K562 (cell line): ENCODE data around the gene RRAS. TPM values are rescaled to one million over a fixed set of nuclear protein-coding genes. Genes with fewer than 3 reads are reported as not detected.

Source experiments
- ATAC-seq: fragments of 200-7000 bp; cut with Tn5 transposase; 3 replicates; pipeline ENCODE4 v1.9.1; 2020; ENCODE audit warnings: moderate library complexity
- BruUV-seq: library from RNA; stranded (reverse); fragments of 400-500 nt; replicated peaks from 2 replicates; lab custom pipeline; 2021; lab: Mats Ljungman, UMichigan
- CTCF ChIA-PET: fragments of 300-600 bp; formaldehyde crosslinking; extraction: SDS; loops from one replicate; lab custom pipeline; 2021; ENCODE audit warnings: low intra/inter-chr PET ratio; lab: Yijun Ruan, JAX
- POLR2A ChIA-PET: fragments of 300-600, 350-650 bp; sonication (Branson Sonifier 250); formaldehyde crosslinking; extraction: SDS; loops from one replicate; lab custom pipeline; 2021; ENCODE audit warnings: antibody characterized with exemption, inconsistent platforms; lab: Yijun Ruan, JAX
- DNase-seq, 4 experiments: peaks; one replicate each; pipeline versions ENCODE4 v3.0.0 to v3.0.0-alpha.2; 2011 to 2018; ENCODE audit warnings: low spot score in 3 of 4, mixed read lengths in 3 of 4; ENCODE audit errors: extremely low read depth in 1 of 4
- FAIRE-seq: peaks from 2 replicates; lab custom pipeline; 2011; peaks lifted over from hg19 to GRCh38; lab: Jason Lieb, UNC
- H2AFZ ChIP-seq: 2 replicates; pipeline ENCODE4 v1.6.0; 2011; ENCODE audit warnings: low read depth, low read length, control low read depth, inconsistent platforms
- H3K27ac ChIP-seq: fragments of 200-600 bp; 3 replicates; pipeline ENCODE4 v1.8.0; 2011; ENCODE audit warnings: low read depth, mild to moderate bottlenecking, control low read depth, inconsistent platforms, low read length, moderate library complexity, mixed read lengths; ENCODE audit errors: extremely low read depth
- H3K27me3 ChIP-seq, 2 experiments: fragments of 300-600 bp in 1 of 2; 2 replicates in 1 of 2; 3 replicates in 1 of 2; pipeline versions ENCODE4 v1.6.0 to v1.8.0; 2011; ENCODE audit warnings: inconsistent platforms in 2 of 2, low read length in 2 of 2, mild to moderate bottlenecking in 1 of 2, mixed read lengths in 1 of 2, moderate library complexity in 1 of 2; ENCODE audit not compliant: control insufficient read depth in 2 of 2, insufficient read depth in 2 of 2
- H3K36me3 ChIP-seq: fragments of 300-600 bp; 3 replicates; pipeline ENCODE4 v1.8.0; 2011; ENCODE audit warnings: mild to moderate bottlenecking, low read length, inconsistent platforms; ENCODE audit not compliant: control insufficient read depth, insufficient read depth
- H3K4me1 ChIP-seq, 2 experiments: fragments of 200-600 bp in 1 of 2; replicated peaks in 1 of 2; 2 replicates in 1 of 2; 3 replicates in 1 of 2; pipeline versions ENCODE4 v1.5.1 to v1.8.0; 2011; ENCODE audit warnings: inconsistent platforms in 2 of 2, low read length in 2 of 2, mild to moderate bottlenecking in 1 of 2, mixed read lengths in 1 of 2, moderate library complexity in 1 of 2; ENCODE audit not compliant: control insufficient read depth in 2 of 2, insufficient read depth in 2 of 2
- H3K4me2 ChIP-seq: 2 replicates; pipeline ENCODE4 v1.6.1; 2011; ENCODE audit warnings: low read length, control low read depth, inconsistent platforms, mixed read lengths; ENCODE audit not compliant: insufficient read depth
- H3K4me3 ChIP-seq: fragments of 200-600 bp; sonication (generic), shearing (Covaris generic); 2 replicates; pipeline ENCODE4 v1.5.1; 2016; ENCODE audit warnings: control low read depth, inconsistent platforms
- H3K79me2 ChIP-seq: fragments of 200-600 bp; 3 replicates; pipeline ENCODE4 v1.8.0; 2011; ENCODE audit warnings: low read length, inconsistent platforms; ENCODE audit not compliant: control insufficient read depth, insufficient read depth
- H3K9ac ChIP-seq, 2 experiments: 2 replicates each; pipeline versions ENCODE4 v1.6.0 to v1.6.1; 2011; ENCODE audit warnings: low read depth in 2 of 2, low read length in 2 of 2, control low read depth in 1 of 2, inconsistent platforms in 1 of 2, mild to moderate bottlenecking in 1 of 2, mixed read lengths in 1 of 2; ENCODE audit not compliant: insufficient read depth in 1 of 2
- H3K9me1 ChIP-seq: one replicate; pipeline ENCODE4 v1.6.0; 2011; ENCODE audit warnings: inconsistent platforms, mild to moderate bottlenecking, low read length, moderate library complexity; ENCODE audit not compliant: control insufficient read depth, insufficient read depth
- H3K9me3 ChIP-seq: replicated peaks from 2 replicates; pipeline ENCODE4 v1.5.1; 2011; ENCODE audit warnings: low read depth, low read length, inconsistent platforms; ENCODE audit not compliant: control insufficient read depth, insufficient read depth
- H4K20me1 ChIP-seq: replicated peaks from 2 replicates; pipeline ENCODE4 v1.6.1; 2011; ENCODE audit warnings: low read length, inconsistent platforms, mixed read lengths; ENCODE audit not compliant: control insufficient read depth, insufficient read depth
- DMBX1 ChIP-seq: fragments of 250-450 bp; sonication (Bioruptor Pico); IDR thresholded peaks from 2 replicates; pipeline ENCODE4 v1.8.0; 2022; ENCODE audit warnings: inconsistent platforms, mild to moderate bottlenecking, moderate library complexity, borderline replicate concordance
- HDAC1 ChIP-seq, 2 experiments: fragments of 450-650 bp; IDR thresholded peaks; 2 replicates each; pipeline ENCODE4 v1.6.1; 2016 to 2017; ENCODE audit warnings: inconsistent platforms in 1 of 2, mild to moderate bottlenecking in 1 of 2, moderate library complexity in 1 of 2
- KLF6 ChIP-seq: fragments of 250-450 bp; sonication (Bioruptor Pico); IDR thresholded peaks from 2 replicates; pipeline ENCODE4 v1.4.0; 2020; ENCODE audit warnings: mild to moderate bottlenecking, moderate library complexity, borderline replicate concordance
- NFATC3 ChIP-seq: fragments of 450-650 bp; IDR thresholded peaks from 2 replicates; pipeline ENCODE4 v1.6.1; 2017; ENCODE audit warnings: mild to moderate bottlenecking
- PBX2 ChIP-seq, 2 experiments: IDR thresholded peaks in 1 of 2; conservative IDR thresholded peaks in 1 of 2; 2 replicates each; pipeline ENCODE4 v1.6.1; 2016; ENCODE audit warnings: low read depth in 2 of 2, mild to moderate bottlenecking in 1 of 2, missing compliant biosample characterization in 1 of 2, missing genetic modification characterization in 1 of 2, moderate library complexity in 1 of 2
- PHF21A ChIP-seq: fragments of 450-650 bp; IDR thresholded peaks from 2 replicates; pipeline ENCODE4 v1.6.1; 2017; ENCODE audit warnings: low read depth, borderline replicate concordance
- RCOR1 ChIP-seq, 2 experiments: IDR thresholded peaks; 2 replicates each; pipeline ENCODE4 v1.6.1; 2012; ENCODE audit warnings: low read depth in 2 of 2, low read length in 2 of 2, borderline replicate concordance in 1 of 2, improper control_type of control experiment in 1 of 2
- SMARCB1 ChIP-seq: IDR thresholded peaks from 2 replicates; pipeline ENCODE4 v1.6.1; 2011; ENCODE audit warnings: improper control_type of control experiment, low read depth; ENCODE audit not compliant: insufficient read length
- YY1 ChIP-seq, 3 experiments: IDR thresholded peaks; 2 replicates each; pipeline ENCODE4 v1.6.1; 2011; ENCODE audit warnings: low read length in 2 of 3, mild to moderate bottlenecking in 2 of 3, moderate library complexity in 2 of 3, borderline replicate concordance in 1 of 3, control low read depth in 1 of 3, low read depth in 1 of 3; ENCODE audit not compliant: insufficient read depth in 3 of 3, insufficient replicate concordance in 2 of 3, control insufficient read depth in 1 of 3, insufficient read length in 1 of 3; ENCODE audit errors: extremely low read depth in 1 of 3
- ZC3H11A ChIP-seq: IDR thresholded peaks from 2 replicates; pipeline ENCODE4 v1.6.1; 2012; ENCODE audit warnings: low read depth, low read length, improper control_type of control experiment
- ZNF316 ChIP-seq: fragments of 450-650 bp; IDR thresholded peaks from 2 replicates; pipeline ENCODE4 v1.6.1; 2016
- WGBS: fragments of 100-300 bp; shearing (Covaris generic); methylation state at CpG from one replicate; pipeline ENCODE4 v1.1.6; 2016; ENCODE audit warnings: low coverage, mixed read lengths; ENCODE audit not compliant: insufficient coverage; ENCODE audit errors: missing lambda C conversion rate; 5-methylcytosine and 5-hydroxymethylcytosine counted together
- in situ Hi-C: fragments of 300-500 bp; cut with MboI; formaldehyde crosslinking; loops from 4 replicates; pipeline ENCODE4 v1.15.0; 2018; ENCODE audit warnings: inconsistent platforms, mixed read lengths
- intact Hi-C: fragments of 100-400 bp; cut with micrococcal nuclease; formaldehyde crosslinking; loops from 2 replicates; pipeline ENCODE4 v1.14.2; 2022
- polyA plus RNA-seq, 8 experiments: library from polyadenylated mRNA; depleted of rRNA in 4 of 8; stranded (reverse) in 5 of 8; unstranded in 3 of 8; fragments of >200 nt; fragmentation: Nextera tagmentation in 2 of 8; fragmentation: Illumina TruSeq in 1 of 8; extraction: Ambion mirVana in 2 of 8; extraction: Trizol in 1 of 8; gene quantifications; 2 replicates each; pipeline versions ENCODE4 v1.2.1 to v1.2.3, GENCODE V29; 2011 to 2014; ENCODE audit warnings: inconsistent platforms in 1 of 8, missing spikeins in 1 of 8
- total RNA-seq, 7 experiments: library from RNA; depleted of rRNA in 6 of 7; stranded (reverse); fragments of >200 nt in 6 of 7; fragmentation: Illumina TruSeq in 2 of 7; extraction: Trizol in 2 of 7; gene quantifications; 2 replicates each; pipeline versions ENCODE4 v1.2.1 to v1.2.3, GENCODE V29; 2011 to 2021; ENCODE audit warnings: low replicate concordance in 1 of 7
- TF ChIP-seq, protein P1 (sequence below): sonication (generic); formaldehyde crosslinking; IDR thresholded peaks from 2 replicates; pipeline ENCODE4 v1.8.1; 2023; ENCODE audit warnings: mild to moderate bottlenecking, missing genetic modification reagents

The RRAS gene
- total and polyA plus RNA-seq, 9 of the 15 experiments (the other 6 are each of a cell fraction or from before 2014, with no cell fraction given), result 0.70 to 17.3 (median 8.2) TPM

DNA sequence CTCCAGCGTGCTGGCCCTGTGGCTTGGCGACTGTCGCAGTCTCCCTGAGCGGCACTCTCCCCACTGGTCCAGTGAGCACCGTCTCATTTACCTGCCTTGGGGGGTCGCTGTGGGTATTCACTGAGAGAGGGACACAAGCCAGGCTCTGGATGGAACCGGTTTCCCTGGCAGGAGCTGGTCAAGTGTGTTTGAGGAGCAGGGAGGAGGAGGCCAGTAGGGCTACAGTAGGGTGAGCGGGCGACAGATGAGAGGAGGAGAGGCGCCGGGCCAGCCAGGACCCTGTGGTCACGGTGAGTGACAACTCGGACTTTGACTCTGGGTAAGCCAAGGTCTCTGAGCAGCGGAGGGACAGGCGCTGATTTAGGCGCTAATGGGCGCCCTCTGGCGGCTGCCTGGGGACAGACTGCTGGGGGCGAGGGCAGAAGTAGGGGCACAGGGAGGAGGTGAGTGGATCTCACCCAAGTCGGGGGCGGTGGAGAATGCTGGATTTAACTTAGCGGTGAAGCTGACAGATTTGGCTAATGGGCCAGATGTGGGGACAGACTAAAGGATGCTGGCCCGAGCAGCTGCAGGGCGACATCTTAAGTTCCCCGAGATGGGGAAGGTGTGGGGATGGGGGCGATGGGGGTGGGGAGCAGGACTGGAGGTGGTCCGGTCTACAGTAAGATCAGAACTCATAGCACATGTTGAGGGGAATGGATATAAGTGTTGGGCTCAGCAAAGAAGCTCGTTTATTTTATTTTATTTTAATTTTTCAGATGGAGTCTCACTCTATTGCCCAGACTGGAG lies 32.4 kb upstream of the RRAS start:
- FAIRE-seq (peak; percentile 96), DNase-seq (peak; percentile 71 to 91 (median 80)), ATAC-seq (peak; percentile 61)
- peak overlapping the region; percentile 44; the same call in 1 of the 3 replicates for H3K27ac ChIP-seq
- H3K36me3 ChIP-seq, result peaks cover 60% of the 10 kb centered on the region
- POLR2A ChIA-PET, result interaction anchor here (0.7 to 1.4 kb wide), 2 partner anchors 38 to 177 kb away, joined by 3 read pairs; partner anchors contain the start of gene RPS11
- in situ Hi-C loops (loop anchor here (5.0 kb wide), 1 partner anchor 165 kb away; no protein-coding TSS in a partner anchor), intact Hi-C loops (no loop called here)
- peak overlapping the region; percentile 75 for H3K4me2 ChIP-seq
- H3K4me1 ChIP-seq, result peaks cover 18 to 26% of the 10 kb centered on the region in 2 experiments; a peak in 4 of 5 replicates
- no peaks in the 10 kb centered on the region; the same call in 1 of the 2 replicates for H3K9me3 ChIP-seq
- H3K27me3 ChIP-seq, result no peaks in the 10 kb centered on the region
- H3K9me1 ChIP-seq, result no peaks in the 10 kb centered on the region
- 0 out of 2 replicates have a peak, but pooled peaks cover 4% of the 10 kb centered on the region for H4K20me1 ChIP-seq
- peak overlapping the region; percentile 16; the same call in 1 of the 2 replicates for H3K4me3 ChIP-seq
- BruUV-seq, result no TSS peak
- peaks cover 21% of the 10 kb centered on the region for H3K79me2 ChIP-seq
- peak overlapping the region; percentile 42 to 86; a peak in 3 of 4 replicates for H3K9ac ChIP-seq
- H2AFZ ChIP-seq, result peak overlapping the region; percentile 68
- 5% methylated on average over 23 of the region's 28 CpGs for WGBS
- CTCF ChIA-PET, result interaction anchor here (0.7 to 1.3 kb wide), 3 partner anchors 170 to 311 kb away, joined by 3 read pairs; no protein-coding TSS in a partner anchor
- TF ChIP-seq ZNF316, result no peak
- 0 out of 2 replicates have a peak, but pooled peaks have one; percentile 17 for TF ChIP-seq NFATC3
- TF ChIP-seq PHF21A, result peak; percentile 82; the same call in 1 of the 2 replicates
- TF ChIP-seq ZC3H11A, result no peak
- TF ChIP-seq HDAC1 (IDR thresholded peaks at IDR 0.05), result peak in 1 of 2 experiments; percentile 58; a peak in 1 of 4 replicates
- TF ChIP-seq SMARCB1, result no peak
- TF ChIP-seq PBX2 (CRISPR knock-in tag; IDR thresholded peaks at IDR 0.05; ENCODE audit: low read depth), result peak; percentile 61
- peak; percentile 80 for TF ChIP-seq PBX2 (tag; conservative IDR thresholded peaks at IDR 0.05; ENCODE audit: low read depth)
- no peak for TF ChIP-seq KLF6 (CRISPR knock-in tag)
- TF ChIP-seq, protein P1, sequence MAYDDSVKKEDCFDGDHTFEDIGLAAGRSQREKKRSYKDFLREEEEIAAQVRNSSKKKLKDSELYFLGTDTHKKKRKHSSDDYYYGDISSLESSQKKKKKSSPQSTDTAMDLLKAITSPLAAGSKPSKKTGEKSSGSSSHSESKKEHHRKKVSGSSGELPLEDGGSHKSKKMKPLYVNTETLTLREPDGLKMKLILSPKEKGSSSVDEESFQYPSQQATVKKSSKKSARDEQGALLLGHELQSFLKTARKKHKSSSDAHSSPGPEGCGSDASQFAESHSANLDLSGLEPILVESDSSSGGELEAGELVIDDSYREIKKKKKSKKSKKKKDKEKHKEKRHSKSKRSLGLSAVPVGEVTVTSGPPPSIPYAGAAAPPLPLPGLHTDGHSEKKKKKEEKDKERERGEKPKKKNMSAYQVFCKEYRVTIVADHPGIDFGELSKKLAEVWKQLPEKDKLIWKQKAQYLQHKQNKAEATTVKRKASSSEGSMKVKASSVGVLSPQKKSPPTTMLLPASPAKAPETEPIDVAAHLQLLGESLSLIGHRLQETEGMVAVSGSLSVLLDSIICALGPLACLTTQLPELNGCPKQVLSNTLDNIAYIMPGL (CRISPR knock-in tag), result no peak
- TF ChIP-seq YY1 (IDR thresholded peaks at IDR 0.05; ENCODE audit: borderline replicate concordance in 1 of 3, control insufficient read depth in 1 of 3, extremely low read depth in 1 of 3, insufficient read depth in 3 of 3, insufficient read length in 1 of 3, insufficient replicate concordance in 2 of 3, low read depth in 1 of 3, low read length in 2 of 3), result peak in 1 of 3 experiments; percentile 32
- TF ChIP-seq RCOR1 (IDR thresholded peaks at IDR 0.05; ENCODE audit: borderline replicate concordance in 1 of 2, low read depth in 2 of 2, low read length in 2 of 2), result 0 out of 4 replicates have a peak, but pooled peaks of 1 of the 2 experiments have one; percentile 61
- 0 out of 2 replicates have a peak, but pooled peaks have one; percentile 27 for TF ChIP-seq DMBX1 (CRISPR knock-in tag)
